Dermis microvascular lymphatic vessel endothelial cell (primary cell): ENCODE results near the gene ALKBH8. TPM values are rescaled to one million over a fixed set of nuclear protein-coding genes. Genes with fewer than 3 reads are reported as not detected.

ENCODE experiments used
- DNase-seq, 2 donors: peaks; one replicate each; pipeline versions ENCODE4 v3.0.0 to v3.0.0-alpha.2; 2010; ENCODE audit warnings: low read depth in 2 of 2
- total RNA-seq: library from RNA; depleted of rRNA; stranded (reverse); fragments of >200 nt; gene quantifications from 2 replicates; pipeline ENCODE4 v1.2.1, GENCODE V29; 2014

The ALKBH8 gene, protein sequence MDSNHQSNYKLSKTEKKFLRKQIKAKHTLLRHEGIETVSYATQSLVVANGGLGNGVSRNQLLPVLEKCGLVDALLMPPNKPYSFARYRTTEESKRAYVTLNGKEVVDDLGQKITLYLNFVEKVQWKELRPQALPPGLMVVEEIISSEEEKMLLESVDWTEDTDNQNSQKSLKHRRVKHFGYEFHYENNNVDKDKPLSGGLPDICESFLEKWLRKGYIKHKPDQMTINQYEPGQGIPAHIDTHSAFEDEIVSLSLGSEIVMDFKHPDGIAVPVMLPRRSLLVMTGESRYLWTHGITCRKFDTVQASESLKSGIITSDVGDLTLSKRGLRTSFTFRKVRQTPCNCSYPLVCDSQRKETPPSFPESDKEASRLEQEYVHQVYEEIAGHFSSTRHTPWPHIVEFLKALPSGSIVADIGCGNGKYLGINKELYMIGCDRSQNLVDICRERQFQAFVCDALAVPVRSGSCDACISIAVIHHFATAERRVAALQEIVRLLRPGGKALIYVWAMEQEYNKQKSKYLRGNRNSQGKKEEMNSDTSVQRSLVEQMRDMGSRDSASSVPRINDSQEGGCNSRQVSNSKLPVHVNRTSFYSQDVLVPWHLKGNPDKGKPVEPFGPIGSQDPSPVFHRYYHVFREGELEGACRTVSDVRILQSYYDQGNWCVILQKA
- total RNA-seq = 4.6 and 6.4 TPM in 2 replicates

DNA sequence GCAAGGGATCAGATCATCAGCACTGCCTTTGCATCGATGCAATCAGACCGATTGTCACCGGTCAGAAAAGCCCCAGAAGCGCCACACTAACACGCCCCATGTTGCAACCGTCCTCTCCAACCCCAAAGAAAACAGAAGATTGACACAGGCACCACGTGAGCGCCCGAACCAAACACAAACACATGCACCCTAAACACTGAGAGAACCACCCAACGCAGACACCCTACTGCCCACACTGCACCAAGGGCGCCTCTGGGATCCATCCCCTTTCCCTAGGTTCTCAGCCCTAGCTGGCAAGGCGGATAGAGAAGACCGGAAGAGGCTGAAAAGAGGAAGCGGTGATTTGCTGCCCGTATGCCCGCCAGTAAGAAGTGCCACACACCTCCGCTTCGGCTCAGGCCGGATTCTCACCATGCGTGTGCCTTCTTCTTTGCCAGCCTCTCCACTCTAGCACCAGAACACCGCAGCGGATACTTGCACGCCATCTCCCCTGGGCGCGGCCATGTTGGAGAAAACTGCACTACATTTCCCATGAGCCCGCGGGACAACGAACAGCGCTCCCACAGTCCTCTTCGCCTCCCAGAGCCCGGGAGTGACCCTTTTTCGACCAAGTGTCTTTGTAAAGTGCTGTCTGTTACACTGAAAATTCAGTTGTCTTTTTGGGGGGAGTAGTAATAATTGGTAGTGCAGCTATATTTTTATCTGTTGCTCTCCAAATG is at the start of gene ALKBH8:
TSS of gene ALKBH8 (minus strand) at position 517 of the 719 bp plus-strand sequence. CDS start 4,842 bp downstream, outside the sequence.
- DNase-seq = peak in 1 of 2 donors; percentile 67

DNA sequence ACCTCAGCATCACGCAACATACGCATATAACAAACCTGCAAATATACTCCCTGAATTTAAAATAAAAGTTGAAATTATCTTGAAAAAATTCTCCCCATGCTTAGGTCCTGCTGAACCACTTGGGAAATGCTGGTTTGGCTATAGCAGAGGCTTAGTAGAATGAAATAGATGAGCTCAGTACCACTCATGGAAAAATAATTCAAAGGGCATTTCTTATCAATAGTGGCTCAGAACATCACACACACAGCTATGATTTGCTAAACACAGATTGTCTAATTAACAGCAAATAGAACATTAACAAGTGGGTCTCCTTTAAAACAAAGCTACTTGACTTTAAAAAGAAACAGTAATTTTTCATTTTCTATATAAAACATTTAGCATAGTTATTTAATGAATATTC is 46.9 kb upstream of the ALKBH8 start:
- DNase-seq = no peak

DNA sequence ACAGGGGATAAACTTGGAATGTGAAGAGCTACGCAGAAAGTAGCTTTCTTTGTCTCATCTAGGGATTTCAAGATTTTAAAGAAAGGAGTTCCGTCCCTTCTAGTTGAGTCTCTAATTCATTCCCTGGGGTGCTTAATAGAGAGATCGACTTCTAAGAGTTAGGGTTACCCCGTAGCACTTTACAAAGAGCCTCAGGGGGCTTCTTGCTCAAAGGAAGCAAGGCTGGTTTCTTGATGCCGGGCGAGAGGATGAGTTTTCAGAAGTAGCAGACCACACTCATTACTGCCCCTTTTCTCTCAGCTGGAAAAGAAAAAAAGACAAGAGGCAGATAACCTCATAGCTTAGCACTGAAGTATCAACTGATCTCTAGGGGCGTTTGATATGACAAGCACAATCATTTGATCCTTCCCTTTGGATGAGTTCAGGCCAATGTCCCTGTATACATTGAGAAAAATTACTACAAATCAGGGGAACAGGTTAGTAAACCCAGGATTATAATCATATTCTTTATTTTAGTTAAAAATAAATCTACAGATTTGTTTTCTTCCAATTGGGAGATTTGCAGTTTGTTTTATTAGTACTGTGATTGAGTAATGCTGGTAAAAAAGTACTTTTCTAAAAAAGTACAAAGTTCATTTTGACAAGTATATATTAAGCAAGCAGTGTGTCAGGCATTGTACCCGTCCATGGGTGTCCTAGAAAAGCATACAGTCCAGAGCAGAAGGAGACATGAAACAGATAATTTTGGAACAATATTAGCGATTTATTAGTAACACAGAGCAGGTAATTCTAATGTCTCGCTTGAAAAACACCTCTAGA is 44.1 kb upstream of the ALKBH8 start:
- no peak for DNase-seq

DNA sequence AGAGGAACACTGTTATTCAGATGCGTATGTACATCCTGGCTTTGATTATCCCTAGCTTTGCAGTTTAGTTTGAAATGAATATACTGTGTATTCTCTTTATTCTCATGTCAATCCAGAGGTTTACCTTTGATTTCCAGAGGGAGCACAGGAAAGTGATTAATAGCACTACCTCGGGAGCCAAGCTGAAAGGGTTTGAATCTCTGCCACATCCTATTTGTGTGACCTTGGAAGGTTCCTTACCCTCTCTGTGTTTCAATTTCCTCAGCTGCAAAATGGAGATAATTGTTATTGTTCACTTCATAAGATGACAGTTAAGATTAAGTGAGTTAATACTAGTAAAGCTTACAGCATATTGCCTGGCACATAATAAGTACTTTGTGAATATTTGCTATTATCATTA is 43.3 kb upstream of the ALKBH8 start:
- DNase-seq = peak in 1 of 2 donors; percentile 87

DNA sequence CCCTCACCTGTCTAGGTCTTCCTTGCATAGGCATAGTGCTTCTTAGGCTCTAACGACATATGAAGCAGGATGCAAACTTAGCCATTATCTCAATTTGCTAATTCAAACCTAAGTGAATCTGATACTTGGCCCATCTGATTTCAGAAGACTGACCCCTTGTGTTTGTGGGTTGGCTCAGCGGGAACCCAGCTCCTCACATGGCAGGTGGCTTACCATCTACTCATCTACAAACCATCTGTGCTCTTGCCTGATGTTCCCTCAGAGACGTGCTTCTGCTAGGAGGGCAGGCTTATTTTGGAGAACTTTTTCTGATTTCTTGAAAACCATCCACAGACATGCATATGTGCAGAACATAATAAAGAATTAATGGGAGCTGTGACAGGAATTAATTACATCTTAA is 40.6 kb upstream of the ALKBH8 start:
- no peak for DNase-seq

DNA sequence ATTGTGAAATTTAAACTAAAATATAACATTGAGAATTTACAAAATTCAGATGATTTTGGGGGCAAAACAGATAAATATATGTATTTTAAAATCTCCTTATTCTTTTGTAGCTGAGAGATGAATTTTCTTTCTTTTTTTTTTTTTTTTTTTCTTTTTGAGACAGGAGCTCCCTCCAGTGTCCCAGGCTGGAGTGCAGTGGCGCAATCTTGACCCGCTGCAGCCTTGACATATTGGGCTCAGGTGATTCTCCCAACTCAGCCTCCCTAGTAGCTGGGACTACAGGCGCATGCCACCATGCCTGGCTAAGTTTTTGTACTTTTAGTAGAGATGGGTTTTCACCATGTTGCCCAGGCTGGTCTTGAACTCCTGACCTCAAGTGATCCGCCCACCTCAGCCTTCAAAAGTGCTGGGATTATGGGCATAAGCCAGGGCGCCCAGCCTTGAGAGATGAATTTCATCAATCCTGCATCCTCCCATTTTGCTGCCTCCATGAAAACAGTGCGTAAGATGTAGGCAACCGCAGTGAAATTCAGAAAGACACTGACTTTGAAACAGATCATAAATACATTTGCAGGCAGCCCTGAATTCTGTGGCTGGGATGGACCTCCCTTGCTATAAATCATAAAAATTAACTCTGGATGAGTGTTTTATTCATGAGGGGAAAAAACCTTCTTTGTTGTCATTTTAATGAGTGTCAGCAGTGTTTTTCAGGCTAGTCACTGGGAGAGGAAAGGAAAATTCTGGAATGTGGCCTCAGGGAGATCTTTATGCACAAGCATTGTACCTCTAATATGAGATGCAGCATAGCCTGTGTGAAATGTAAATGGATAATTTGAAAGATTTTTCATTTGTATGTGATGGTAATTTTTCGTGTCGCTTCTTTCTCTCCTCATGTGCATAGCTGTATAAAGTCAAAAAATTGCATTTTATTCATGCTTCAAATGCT is 39.8 kb upstream of the ALKBH8 start:
- no peak for DNase-seq

DNA sequence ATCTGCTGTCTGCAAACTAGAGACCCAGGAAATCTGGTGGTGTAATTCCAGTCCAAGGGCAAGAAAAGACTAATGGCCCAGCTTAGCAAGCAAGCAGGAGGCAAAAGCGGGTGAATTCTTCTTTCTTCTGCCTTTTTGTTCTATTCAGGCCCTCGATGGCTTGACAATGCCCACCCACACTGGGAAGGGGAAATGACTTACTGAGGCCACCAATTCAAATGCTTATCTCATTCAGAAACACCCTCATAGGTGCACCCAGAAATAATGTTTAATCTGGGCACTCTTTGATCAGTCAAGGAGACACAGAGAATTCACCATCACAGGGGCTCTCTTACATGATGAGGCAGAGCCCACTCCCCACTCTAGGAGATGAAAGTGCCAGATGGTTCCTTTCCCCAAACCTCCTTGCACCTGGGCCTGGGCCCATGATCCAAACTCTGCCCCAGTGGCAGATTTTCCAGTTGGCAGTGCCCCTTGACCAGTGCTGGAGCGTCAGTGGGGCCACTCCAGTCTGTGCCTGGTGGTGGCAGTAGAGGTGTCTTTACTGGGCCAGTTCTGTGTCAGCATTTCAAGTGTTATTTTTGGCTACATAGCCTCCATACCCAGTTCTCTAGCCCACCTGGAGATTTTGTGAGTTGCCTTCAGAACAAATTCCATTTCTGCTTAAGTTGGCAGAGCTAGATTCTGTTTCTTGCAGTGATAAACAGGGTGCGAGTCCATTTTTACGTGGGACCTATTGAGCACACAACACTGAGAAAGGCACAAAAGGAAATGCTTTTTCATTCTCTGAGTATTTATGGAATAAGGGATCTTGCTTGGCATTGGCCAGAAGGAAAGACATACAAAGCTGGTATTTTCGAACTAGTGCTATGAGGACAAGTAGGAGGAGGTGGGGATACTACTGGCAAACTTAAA is 32.9 kb upstream of the ALKBH8 start:
- DNase-seq = peak in 1 of 2 donors; percentile 55

DNA sequence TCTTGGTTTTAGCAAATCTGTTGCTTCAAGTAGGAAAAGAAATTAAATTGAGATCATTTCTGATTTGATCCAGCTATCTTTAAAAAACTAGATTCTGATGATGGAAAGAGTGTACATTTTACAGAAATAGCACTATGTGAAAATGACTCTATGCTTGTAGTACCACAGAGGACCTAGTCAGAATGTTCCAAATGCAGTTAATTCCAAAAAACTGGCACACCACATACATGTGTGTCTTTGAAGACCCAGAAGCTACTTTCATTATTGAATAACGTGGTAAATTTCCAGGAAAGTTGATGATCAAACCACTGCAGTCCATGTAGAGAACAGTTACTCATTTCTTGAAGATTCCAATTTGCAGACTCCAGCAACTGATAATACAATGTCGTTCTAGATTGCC is 29.2 kb upstream of the ALKBH8 start:
- DNase-seq = no peak

DNA sequence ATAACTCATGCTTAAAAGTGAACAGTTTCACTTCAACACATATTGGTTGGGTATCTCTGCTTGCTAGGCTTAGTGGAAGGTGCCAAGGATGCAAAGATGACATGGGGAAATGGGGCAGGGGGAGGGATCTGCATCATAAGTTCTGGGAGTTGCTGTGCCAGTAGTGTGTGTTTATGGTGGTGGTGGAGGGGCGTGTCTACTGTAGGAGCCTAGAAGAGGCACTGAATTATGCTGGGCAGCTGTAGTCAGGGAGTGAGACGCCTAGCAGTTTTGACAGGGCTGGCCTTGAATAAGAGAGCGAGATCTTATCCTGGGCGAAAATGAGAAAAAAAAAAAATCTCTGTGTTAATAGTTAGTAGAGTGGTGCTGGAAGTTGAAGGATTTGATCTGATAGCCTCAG is 28.4 kb upstream of the ALKBH8 start:
- no peak for DNase-seq

DNA sequence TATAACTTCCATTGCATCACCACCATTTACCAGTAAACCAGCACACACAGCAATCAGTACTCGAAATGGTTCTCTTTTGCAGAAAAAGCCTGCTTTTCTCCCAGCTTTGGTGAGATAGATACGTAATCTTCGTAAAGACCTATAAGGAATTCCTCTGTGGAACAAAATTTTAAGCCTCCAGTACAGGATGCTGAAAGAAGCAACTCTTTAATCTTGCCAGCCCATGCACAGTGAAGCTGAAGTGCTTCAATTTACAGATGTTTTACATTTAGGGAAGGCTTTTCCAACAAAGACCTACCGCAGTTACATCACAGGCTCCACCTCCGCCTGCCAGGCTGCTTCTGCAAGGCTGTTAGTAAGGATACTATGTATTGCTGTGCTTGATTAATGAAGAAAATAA is 27.3 kb upstream of the ALKBH8 start:
- no peak for DNase-seq

DNA sequence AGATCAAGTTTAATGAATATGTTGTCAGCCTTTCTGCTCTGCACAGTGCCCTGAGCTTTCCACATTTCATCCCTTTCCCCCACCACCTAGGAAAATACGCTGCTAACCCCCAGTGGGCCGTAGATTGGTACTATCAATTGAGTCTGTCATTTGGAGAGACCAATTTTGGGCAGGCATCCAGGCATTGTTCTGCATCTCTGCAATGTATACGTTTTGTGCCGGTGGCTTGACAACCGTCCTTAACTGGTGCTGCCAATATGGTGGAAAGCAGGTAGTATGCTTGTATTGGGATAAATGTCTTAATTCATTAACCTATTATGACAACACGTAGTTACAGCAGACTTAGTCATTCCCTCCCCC is 26.7 kb upstream of the ALKBH8 start:
- peak in 1 of 2 donors; percentile 30 for DNase-seq

DNA sequence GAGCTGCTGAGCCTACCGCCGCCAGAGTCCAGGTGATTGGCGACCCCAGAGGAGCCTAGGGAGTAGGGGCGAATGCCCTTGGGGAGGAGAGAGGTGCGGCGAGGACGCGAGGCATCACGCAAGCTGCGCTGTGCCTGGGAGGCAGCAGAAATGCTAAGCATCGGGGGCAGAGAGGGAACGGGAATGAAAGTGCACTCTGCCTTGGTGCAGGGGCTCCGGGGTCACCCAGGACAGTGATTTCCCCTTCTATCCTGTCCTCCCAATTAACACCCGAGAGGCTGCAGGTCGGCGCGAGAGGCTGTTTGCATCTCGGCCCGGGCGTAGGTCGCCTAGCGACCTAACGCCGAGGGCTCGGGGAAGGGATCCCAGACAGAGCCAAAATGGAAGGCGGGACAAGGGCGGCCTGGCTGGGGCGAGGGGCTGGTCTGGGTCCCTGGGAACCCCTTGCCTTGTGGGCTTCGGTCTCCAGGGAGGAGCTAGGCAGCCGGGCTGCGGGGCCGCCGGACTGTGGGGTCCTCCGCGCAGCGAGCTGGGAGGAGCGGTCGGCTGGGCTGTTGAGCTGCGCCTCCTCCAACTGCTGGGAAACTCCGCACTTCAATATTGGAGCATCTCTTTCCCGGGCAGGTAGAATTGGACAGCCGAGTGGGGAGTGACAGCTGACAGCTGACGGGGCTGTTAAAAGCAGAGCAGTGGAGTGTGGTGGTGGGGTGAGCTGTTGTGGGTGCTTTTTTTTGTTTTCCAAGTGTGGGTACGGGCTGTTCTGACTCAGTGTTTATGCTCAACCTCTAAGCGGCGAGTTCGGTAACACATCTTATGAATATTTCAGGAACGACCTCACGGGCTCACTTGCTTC is 26.1 kb upstream of the ALKBH8 start:
- DNase-seq = peak in 1 of 2 donors; percentile 15

DNA sequence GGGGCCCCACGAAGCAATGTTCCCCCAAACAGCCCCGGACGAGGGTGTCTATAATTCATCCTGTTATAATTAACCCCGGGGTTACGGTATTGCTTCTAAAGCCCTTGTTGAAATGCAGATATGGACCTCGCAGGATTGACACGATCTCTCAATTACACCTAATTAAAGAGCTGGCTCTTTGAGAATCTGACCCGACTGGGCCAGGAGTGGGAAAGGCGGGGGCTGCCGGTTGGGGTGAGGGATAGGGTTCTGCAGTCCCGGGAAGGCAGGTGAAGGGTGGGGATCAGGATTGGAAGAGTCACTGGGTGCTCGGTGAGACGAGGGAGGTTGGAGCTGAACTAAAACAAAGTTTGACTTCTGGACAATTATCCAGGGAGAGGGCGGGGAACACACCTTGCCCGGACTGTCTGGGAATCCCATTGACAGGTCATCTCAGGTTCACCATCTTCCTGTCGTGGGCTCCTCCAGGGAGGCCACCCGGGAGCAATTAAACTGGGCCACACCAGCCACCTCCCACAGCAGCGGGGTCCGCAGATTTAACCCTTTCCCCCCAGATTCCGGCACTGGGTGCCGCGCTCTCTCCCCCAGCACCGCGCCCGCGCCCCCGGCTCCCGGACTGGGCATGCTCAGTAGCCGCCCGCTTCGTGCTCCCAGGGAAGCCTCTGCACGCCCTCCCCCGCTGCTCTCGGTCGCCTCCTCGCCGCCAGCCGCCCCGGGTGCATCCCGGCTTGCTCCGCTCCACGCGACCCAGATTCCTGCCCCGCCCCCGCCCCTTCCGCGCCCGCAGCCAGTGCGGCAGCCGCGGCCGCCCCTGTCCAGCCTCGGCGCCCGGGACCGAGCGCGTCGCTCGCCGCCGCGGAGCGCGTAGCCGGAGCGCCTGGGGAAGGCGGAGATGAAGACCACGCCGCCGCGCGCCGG is 25.2 kb upstream of the ALKBH8 start, which contains the start of gene ELMOD1:
TSS of gene ELMOD1 (plus strand) at position 688 of the 918 bp plus-strand sequence. CDS start 27,043 bp downstream, outside the sequence.
- peak in 1 of 2 donors; percentile 56 for DNase-seq

DNA sequence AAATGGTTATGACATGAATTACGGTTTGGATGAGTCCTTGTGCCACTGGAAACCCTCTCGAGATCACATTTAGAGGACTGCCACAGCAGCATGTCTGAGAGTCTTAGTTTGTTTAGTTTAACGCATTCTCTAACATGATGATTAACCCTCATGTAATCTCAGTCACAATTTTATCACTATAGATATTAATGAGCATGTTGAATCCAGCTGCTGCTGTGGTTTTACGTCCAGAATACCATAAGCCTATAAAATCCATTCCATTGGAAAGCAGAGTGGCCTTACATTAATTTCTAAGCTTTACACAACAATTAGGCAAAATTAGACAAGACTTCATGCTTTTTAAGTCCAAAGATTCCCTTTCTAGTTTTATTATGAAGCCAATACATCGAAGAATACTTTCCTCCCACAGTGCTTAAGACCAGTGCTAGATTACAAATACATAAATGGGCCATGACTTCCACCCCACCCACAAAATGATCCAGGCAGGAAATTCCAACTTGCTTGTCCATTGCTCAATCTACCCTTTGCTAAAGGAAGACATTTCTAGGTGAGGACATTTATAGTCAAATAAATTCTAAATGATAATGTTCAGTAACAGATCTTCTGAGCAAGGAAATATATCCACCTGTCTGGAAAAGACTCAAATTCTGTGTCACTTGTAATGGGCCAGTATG is 21.9 kb upstream of the ALKBH8 start:
- no peak for DNase-seq

DNA sequence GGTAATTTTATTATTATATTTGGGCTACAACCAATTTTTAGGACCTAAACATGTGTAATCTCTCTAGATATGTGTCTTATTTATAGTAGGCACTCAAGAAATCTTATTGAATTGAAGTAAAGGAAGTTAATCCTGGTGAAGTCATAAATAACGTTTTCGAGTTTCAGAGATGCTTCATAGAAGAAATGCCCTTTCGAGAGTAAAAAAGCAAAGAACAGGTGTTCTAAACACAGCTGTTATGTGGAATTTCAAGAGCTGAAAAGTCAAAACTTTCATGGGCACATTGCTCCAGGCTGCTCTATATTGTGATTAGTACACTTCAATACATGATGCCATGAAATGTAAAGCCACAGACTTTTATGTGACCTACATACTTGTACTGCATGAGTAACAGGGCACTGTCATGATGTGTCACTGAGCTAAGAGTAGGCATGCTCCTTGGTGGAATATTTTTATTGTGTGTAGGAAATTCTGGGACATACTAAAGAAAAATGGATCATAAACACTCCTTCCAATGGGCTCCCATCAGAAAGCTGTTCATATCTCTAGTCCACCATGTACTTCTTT is 18.2 kb upstream of the ALKBH8 start:
- no peak for DNase-seq

DNA sequence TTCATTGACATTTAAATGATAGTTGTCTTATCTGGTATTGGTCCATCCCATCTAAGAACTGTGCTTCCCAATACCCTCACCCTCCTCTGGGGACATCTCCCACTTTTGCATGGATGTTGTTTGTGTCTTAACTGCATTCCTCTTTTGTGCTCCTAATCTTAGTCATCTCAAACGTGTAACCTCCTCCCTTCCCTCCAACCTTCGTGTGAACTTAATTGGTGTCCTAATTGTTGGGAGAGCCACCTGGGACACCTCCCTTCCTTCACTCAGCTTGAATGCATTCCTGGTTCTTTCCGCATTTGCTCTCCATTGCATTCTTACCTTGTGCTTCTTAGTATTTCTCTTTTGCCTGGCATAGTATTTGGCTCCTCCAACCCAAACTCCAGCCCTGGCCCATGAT is 15.6 kb upstream of the ALKBH8 start:
- no peak for DNase-seq
